IPS DF 6.9 (cell line): ENCODE results near the gene BNC1.
"Not testable (repeated sequence)": the region's sequence is repeated elsewhere in the genome, so short reads cannot be mapped to it uniquely, and the experiment has no call there.

Source experiments
- DNase-seq: peaks from one replicate; pipeline ENCODE4 v3.0.0-alpha.2; 2013; ENCODE audit warnings: low read depth, low spot score
- H3K27ac ChIP-seq: one replicate; pipeline ENCODE4 v1.5.1; 2013; ENCODE audit warnings: low read length, control low read depth
- H3K27me3 ChIP-seq: 2 replicates; pipeline ENCODE4 v1.6.1; 2013; ENCODE audit warnings: mild to moderate bottlenecking, low read length; ENCODE audit not compliant: control insufficient read depth, insufficient read depth
- H3K36me3 ChIP-seq: 2 replicates; pipeline ENCODE4 v1.6.1; 2013; ENCODE audit warnings: low read length; ENCODE audit not compliant: control insufficient read depth, insufficient read depth
- H3K4me1 ChIP-seq: 2 replicates; pipeline ENCODE4 v1.6.1; 2013; ENCODE audit warnings: low read length; ENCODE audit not compliant: control insufficient read depth, insufficient read depth
- H3K4me3 ChIP-seq: 2 replicates; pipeline ENCODE4 v1.5.1; 2013; ENCODE audit warnings: mild to moderate bottlenecking, low read length
- H3K9me3 ChIP-seq: 2 replicates; pipeline ENCODE4 v1.6.1; 2013; ENCODE audit warnings: low read length, inconsistent platforms; ENCODE audit not compliant: control insufficient read depth, insufficient read depth
- WGBS: extraction: QIAGEN DNeasy Blood & Tissue Kit; methylation state at CpG from one replicate; pipeline ENCODE4 v1.1.7; 2013; ENCODE audit warnings: mixed read lengths, missing lambda C conversion rate; ENCODE audit not compliant: insufficient read length, insufficient coverage; 5-methylcytosine and 5-hydroxymethylcytosine counted together

BNC1 gene

DNA sequence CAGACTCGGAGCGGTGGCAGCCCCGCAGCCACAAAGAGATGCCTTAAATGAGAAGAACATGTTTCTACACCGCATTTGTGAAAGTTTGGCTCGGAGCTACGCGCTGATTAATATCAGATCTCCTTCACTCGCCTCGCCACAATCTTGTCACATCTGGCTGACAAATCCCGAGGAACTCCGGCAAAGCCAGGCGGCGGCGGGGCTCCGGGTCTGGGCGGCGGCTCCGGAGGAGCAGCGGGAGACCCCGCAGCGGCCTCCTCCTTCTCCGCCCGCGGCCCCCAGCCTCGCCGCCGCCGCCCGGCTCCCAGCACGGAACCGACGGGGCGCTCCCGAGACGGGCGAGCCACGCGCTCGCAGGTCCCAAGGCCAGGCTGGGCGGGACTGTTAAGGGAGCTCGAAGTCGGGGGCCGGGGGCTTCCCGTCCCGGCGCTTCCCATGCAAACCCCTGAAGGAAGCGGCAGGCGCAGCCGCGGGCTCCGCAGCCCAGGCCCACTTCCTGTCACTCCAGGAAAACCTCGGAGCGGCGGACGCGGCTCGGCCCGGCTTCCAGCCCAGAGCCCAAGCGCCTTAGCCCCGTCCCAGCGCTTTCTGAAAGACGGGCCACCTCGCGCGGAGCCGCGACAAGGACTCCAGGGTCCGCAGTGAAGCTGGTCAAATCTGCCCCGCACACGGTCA, 1.2 kb downstream of the BNC1 start:
- H3K4me3 ChIP-seq = peak overlapping the region; percentile 47; the same call in 1 of the 2 replicates
- no peak overlapping the region for H3K27ac ChIP-seq
- WGBS = no CpG with 5 or more reads among the region's 70 CpGs
- DNase-seq = no peak
- peaks cover 38% of the 10 kb centered on the region for H3K27me3 ChIP-seq
- H3K9me3 ChIP-seq = no peaks in the 10 kb centered on the region
- H3K36me3 ChIP-seq = no peaks in the 10 kb centered on the region; the same call in 1 of the 2 replicates
- H3K4me1 ChIP-seq = no peaks in the 10 kb centered on the region; the same call in 1 of the 2 replicates

DNA sequence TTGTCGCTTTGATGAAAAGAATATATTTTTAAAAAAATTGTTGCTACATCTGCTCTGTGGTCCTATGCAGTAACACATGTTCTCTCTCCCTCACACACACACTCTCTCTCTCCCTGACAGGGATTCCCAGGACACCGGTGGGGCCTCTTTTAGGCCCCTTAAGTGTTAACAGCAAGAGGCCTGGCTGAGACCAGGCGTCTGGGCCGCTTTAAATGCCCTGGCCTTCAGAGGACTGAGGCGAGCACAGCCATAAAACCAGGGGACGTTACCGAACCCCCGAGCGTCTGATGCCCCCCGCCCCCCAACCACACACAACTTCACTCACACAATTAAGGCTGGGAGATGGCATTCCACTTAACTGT, 1.7 kb downstream of the BNC1 start:
- Histone ChIP-seq H3K27ac (no peak overlapping the region), H3K4me1 (no peaks in the 10 kb centered on the region), H3K4me3 (peak overlapping the region; percentile 47; the same call in 1 of the 2 replicates), H3K9me3 (no peaks in the 10 kb centered on the region), H3K27me3 (peaks cover 38% of the 10 kb centered on the region), H3K36me3 (no peaks in the 10 kb centered on the region; the same call in 1 of the 2 replicates)
- no CpG with 5 or more reads among the region's 10 CpGs for WGBS
- no peak for DNase-seq

GRCh38 chr15:83282141-83282540, 2.3 kb downstream of the BNC1 start:
- no peaks in the 10 kb centered on the region for H3K9me3 ChIP-seq
- no peaks in the 10 kb centered on the region; the same call in 1 of the 2 replicates for H3K36me3 ChIP-seq
- WGBS = no CpG with 5 or more reads among the region's 5 CpGs
- H3K4me3 ChIP-seq = no peak overlapping the region
- peaks cover 38% of the 10 kb centered on the region for H3K27me3 ChIP-seq
- no peaks in the 10 kb centered on the region for H3K4me1 ChIP-seq
- no peak overlapping the region for H3K27ac ChIP-seq
- no peak for DNase-seq

DNA sequence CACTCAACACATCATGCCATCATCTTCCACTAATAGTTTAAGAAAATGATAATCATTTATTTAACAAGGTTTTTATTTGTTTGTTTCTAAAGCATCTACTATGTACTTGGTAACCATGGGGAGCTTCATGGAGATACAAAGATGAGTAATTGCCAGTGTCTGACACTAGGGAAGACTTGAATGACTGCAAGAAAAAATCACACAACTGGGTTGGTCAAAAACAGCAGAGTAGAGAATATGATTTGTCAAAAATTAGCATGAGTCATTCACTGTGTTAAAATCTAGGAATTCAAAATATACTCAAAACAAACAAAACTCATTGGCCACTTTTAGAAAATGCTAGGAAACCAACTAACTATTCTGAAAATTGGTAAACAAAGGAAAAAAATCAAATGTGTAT, 6.3 kb downstream of the BNC1 start:
- Histone ChIP-seq H3K4me3 (no peak overlapping the region), H3K36me3 (no peaks in the 10 kb centered on the region; the same call in 1 of the 2 replicates), H3K4me1 (no peaks in the 10 kb centered on the region), H3K27ac (no peak overlapping the region), H3K9me3 (no peaks in the 10 kb centered on the region), H3K27me3 (peaks cover 10% of the 10 kb centered on the region)
- DNase-seq = no peak

- H3K9me3 ChIP-seq = no peaks in the 10 kb centered on the region
- no peaks in the 10 kb centered on the region; the same call in 1 of the 2 replicates for H3K36me3 ChIP-seq
- no CpG with 5 or more reads among the region's 5 CpGs for WGBS
- H3K27me3 ChIP-seq = peaks cover under 1% of the 10 kb centered on the region
- DNase-seq = no peak
- no peak overlapping the region for H3K4me3 ChIP-seq
- H3K4me1 ChIP-seq = no peaks in the 10 kb centered on the region
- H3K27ac ChIP-seq = no peak overlapping the region
Observed at GRCh38 chr15:83276661-83277060, 7.8 kb downstream of the BNC1 start.

GRCh38 chr15:83275412-83275811, 9.1 kb downstream of the BNC1 start:
- H3K27ac ChIP-seq = no peak overlapping the region
- H3K36me3 ChIP-seq = no peaks in the 10 kb centered on the region
- H3K4me3 ChIP-seq = no peak overlapping the region
- no CpG with 5 or more reads among the region's 3 CpGs for WGBS
- no peak for DNase-seq
- H3K27me3 ChIP-seq = no peaks in the 10 kb centered on the region
- H3K9me3 ChIP-seq = no peaks in the 10 kb centered on the region
- H3K4me1 ChIP-seq = no peaks in the 10 kb centered on the region

- Histone ChIP-seq H3K4me3 (no peak overlapping the region), H3K27me3 (no peaks in the 10 kb centered on the region), H3K36me3 (no peaks in the 10 kb centered on the region), H3K9me3 (no peaks in the 10 kb centered on the region), H3K4me1 (no peaks in the 10 kb centered on the region), H3K27ac (no peak overlapping the region)
- DNase-seq = no peak
- no CpG with 5 or more reads among the region's 1 CpG for WGBS
Observed at GRCh38 chr15:83270176-83270575, 14.3 kb downstream of the BNC1 start.

DNA sequence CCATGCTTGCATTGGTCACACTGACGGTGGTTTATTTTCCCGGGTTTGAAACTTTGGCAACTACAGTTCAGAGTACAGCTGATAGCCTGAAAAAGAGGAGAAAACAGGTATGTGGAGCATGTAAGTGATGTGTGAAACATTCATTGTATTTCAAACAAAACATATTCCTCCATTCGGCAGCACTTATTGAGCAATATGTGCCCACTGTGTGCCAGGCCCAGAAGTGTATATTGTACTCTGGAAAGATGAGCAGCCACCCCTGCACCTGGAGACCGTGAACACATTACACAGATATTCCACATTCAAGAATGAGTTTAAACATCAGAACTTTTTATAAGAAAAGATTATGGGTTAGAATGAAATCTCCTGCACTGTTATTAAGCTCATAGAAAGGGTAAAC, 16.3 kb downstream of the BNC1 start:
- no peaks in the 10 kb centered on the region for H3K4me1 ChIP-seq
- H3K36me3 ChIP-seq = no peaks in the 10 kb centered on the region
- no CpG with 5 or more reads among the region's 4 CpGs for WGBS
- no peak overlapping the region for H3K27ac ChIP-seq
- DNase-seq = no peak
- no peak overlapping the region for H3K4me3 ChIP-seq
- H3K9me3 ChIP-seq = no peaks in the 10 kb centered on the region
- no peaks in the 10 kb centered on the region for H3K27me3 ChIP-seq

DNA sequence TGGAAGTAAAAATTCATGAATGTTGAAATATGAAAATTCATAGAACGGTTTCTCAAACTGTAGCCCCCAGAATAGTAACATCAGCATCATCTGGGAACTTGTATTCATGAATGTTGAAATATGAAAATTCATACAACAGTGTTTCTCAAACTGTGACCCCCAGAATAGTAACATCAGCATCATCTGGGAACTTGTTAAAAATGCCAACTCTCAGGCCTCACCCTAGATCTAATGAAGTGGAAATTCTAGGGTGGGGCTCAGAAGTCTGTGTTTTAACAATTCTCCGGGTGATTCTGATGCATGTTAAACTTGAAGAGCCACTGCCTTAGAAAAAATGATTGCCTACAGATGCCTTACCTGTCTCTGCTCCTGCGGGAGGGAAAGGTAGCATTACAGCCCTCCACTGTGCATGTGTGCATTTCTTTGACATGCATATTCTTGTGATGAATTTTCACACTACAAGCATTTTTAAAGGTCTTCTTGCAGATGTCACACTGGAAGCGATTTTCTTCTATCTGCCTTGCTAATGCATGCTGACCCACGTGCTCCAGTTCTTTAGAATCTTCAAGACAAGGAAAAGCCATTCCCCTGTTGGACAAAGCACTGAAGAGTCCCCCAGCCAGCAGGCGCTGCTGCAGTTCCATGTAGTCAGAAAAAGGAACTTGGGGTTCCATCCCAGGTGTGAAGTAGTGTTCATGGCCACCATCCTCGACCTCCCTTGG, 21.7 kb downstream of the BNC1 start:
- H3K9me3 ChIP-seq = no peaks in the 10 kb centered on the region
- H3K4me1 ChIP-seq = no peaks in the 10 kb centered on the region
- no peaks in the 10 kb centered on the region for H3K36me3 ChIP-seq
- no peak overlapping the region for H3K4me3 ChIP-seq
- H3K27ac ChIP-seq = no peak overlapping the region
- no peak for DNase-seq
- WGBS = no CpG with 5 or more reads among the region's 7 CpGs
- no peaks in the 10 kb centered on the region for H3K27me3 ChIP-seq

- H3K4me3 ChIP-seq, DNase-seq, H3K4me1 ChIP-seq, H3K27ac ChIP-seq, H3K27me3 ChIP-seq, H3K9me3 ChIP-seq, H3K36me3 ChIP-seq: not testable (repeated sequence)
- WGBS = no CpG with 5 or more reads among the region's 6 CpGs
Observed at GRCh38 chr15:83262181-83262580, 22.3 kb downstream of the BNC1 start.

- Histone ChIP-seq H3K4me1 (no peaks in the 10 kb centered on the region), H3K36me3 (no peaks in the 10 kb centered on the region), H3K27me3 (no peaks in the 10 kb centered on the region), H3K4me3 (no peak overlapping the region), H3K9me3 (no peaks in the 10 kb centered on the region), H3K27ac (no peak overlapping the region)
- no peak for DNase-seq
Observed at GRCh38 chr15:83250781-83251180, 33.7 kb downstream of the BNC1 start.
